MCF 10A (cell line): ENCODE measurements around the gene WFDC1. TPM values are rescaled to one million over a fixed set of nuclear protein-coding genes. Genes with fewer than 3 reads are reported as not detected.
"Not testable (repeated sequence)": the region's sequence is repeated elsewhere in the genome, so short reads cannot be mapped to it uniquely, and the experiment has no call there.

Experiments used
- BruUV-seq: library from RNA; stranded (reverse); fragments of 400-500 nt; replicated peaks from 2 replicates; lab custom pipeline; 2021; lab: Mats Ljungman, UMichigan
- CTCF ChIA-PET: fragments of 300-600 bp; sonication (Branson Sonifier 250); formaldehyde crosslinking; extraction: SDS; loops from one replicate; lab custom pipeline; 2021; ENCODE audit warnings: antibody characterized with exemption, inconsistent platforms; lab: Yijun Ruan, JAX
- POLR2A ChIA-PET: fragments of 300-600, 350-650 bp; sonication (Branson Sonifier 250); formaldehyde crosslinking; extraction: SDS; loops from one replicate; lab custom pipeline; 2020; ENCODE audit warnings: antibody characterized with exemption, inconsistent platforms; lab: Yijun Ruan, JAX
- DNase-seq: peaks from one replicate; pipeline ENCODE4 v3.0.0-alpha.2; 2018; ENCODE audit not compliant: unreplicated experiment
- H3K27ac Mint-ChIP-seq: one replicate; pipeline ENCODE4 v1.8.0; 2022; ENCODE audit warnings: mild to moderate bottlenecking, low read depth, mixed read lengths; ENCODE audit not compliant: unreplicated experiment
- H3K27me3 Mint-ChIP-seq: one replicate; pipeline ENCODE4 v1.8.0; 2022; ENCODE audit warnings: mixed read lengths; ENCODE audit not compliant: insufficient read depth, unreplicated experiment
- H3K36me3 Mint-ChIP-seq: one replicate; pipeline ENCODE4 v1.8.0; 2022; ENCODE audit warnings: mild to moderate bottlenecking, moderate library complexity, mixed read lengths; ENCODE audit not compliant: insufficient read depth, unreplicated experiment
- H3K4me1 Mint-ChIP-seq: one replicate; pipeline ENCODE4 v1.8.0; 2022; ENCODE audit warnings: mixed read lengths; ENCODE audit not compliant: insufficient read depth, unreplicated experiment
- H3K4me3 Mint-ChIP-seq: one replicate; pipeline ENCODE4 v1.8.0; 2022; ENCODE audit warnings: mild to moderate bottlenecking, moderate library complexity, mixed read lengths; ENCODE audit not compliant: unreplicated experiment
- H3K9me3 Mint-ChIP-seq: one replicate; pipeline ENCODE4 v1.8.0; 2022; ENCODE audit warnings: mixed read lengths; ENCODE audit not compliant: unreplicated experiment
- CTCF ChIP-seq: fragments of 200-600 bp; IDR thresholded peaks from one replicate; pipeline ENCODE4 v1.8.0; 2022; ENCODE audit warnings: antibody characterized with exemption, mild to moderate bottlenecking; ENCODE audit not compliant: unreplicated experiment
- intact Hi-C: fragments of 100-400 bp; cut with micrococcal nuclease; formaldehyde crosslinking; loops from 2 replicates; pipeline ENCODE4 v1.14.1; 2022
- total RNA-seq: library from RNA; stranded (reverse); gene quantifications from 2 replicates; pipeline ENCODE4 v1.2.3, GENCODE V29; 2022

WFDC1 gene
- total RNA-seq, 1 experiment from 2014 or later, result not detected

DNA sequence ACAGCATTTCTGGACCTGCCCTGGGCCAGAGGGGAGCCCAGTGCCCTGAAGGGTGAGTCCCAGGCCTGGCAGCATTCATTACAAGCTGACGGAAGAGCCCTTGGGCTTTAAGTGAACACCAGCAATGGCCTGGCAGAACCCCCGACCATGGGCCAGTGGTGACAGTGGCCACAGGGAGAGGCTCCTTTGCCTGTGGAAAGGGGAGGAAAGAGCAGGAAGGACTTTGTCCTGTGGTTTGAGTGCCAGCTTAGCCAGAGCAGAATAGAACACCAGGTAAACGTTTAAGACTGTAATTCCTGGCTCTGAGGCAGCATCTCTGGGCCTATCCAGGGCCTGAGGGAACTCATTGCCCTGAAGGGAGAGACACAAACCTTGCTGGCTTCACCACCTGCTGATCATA lies 39.4 kb downstream of the WFDC1 start:
- TF ChIP-seq CTCF, result no peak
- CTCF ChIA-PET, result no interaction called here
- no peak for DNase-seq
- POLR2A ChIA-PET, result no interaction called here
- no peak overlapping the region for H3K4me3 Mint-ChIP-seq
- no peaks in the 10 kb centered on the region for H3K36me3 Mint-ChIP-seq
- no TSS peak for BruUV-seq
- no peaks in the 10 kb centered on the region for H3K4me1 Mint-ChIP-seq
- no peak overlapping the region for H3K27ac Mint-ChIP-seq
- intact Hi-C loops, result no loop called here
- peaks cover 7% of the 10 kb centered on the region for H3K9me3 Mint-ChIP-seq
- no peaks in the 10 kb centered on the region for H3K27me3 Mint-ChIP-seq

DNA sequence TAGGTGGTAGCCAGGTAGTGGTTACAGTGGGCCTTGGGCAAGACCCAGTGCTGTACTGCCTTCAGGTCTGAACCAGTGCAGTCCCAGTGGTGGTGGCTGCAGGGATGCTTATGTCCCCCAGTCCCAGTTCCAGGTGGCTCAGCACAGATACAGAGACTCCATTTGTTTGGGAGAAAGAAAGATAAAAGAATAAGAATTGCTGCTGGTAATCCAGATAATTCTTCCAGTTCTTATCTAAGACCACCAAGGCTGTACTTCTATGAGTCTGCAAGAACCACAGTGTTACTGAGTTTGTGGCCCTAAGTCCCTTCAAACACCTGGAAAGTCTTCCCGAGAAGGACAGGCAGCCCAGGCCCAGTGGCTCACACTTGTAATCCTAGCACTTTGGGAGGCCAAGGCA lies 39.8 kb downstream of the WFDC1 start:
- ChIA-PET POLR2A (no interaction called here), CTCF (no interaction called here)
- Mint-ChIP-seq H3K4me3 (no peak overlapping the region), H3K27me3 (no peaks in the 10 kb centered on the region), H3K9me3 (peaks cover 7% of the 10 kb centered on the region), H3K4me1 (no peaks in the 10 kb centered on the region), H3K36me3 (no peaks in the 10 kb centered on the region), H3K27ac (no peak overlapping the region)
- TF ChIP-seq CTCF, result no peak
- BruUV-seq, result no TSS peak
- no peak for DNase-seq
- intact Hi-C loops, result no loop called here

DNA sequence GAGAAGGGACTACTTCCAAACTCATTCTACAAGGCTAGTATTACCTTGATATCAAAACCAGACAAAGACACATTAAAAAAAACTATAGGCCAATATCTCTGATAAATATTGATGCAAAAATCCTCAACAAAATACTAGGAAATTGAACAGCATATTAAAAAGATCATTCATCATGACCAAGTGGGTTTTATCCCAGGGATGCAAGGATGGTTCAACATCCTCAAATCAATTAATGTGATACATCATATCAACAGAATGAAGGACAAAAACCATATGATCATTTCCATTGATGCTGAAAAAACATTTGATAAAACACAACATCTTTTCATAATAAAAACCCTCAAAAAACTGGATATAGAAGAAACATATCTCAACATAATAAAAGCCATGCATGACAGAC lies 42.6 kb downstream of the WFDC1 start:
- POLR2A ChIA-PET, H3K9me3 Mint-ChIP-seq, intact Hi-C loops: not testable (repeated sequence)

DNA sequence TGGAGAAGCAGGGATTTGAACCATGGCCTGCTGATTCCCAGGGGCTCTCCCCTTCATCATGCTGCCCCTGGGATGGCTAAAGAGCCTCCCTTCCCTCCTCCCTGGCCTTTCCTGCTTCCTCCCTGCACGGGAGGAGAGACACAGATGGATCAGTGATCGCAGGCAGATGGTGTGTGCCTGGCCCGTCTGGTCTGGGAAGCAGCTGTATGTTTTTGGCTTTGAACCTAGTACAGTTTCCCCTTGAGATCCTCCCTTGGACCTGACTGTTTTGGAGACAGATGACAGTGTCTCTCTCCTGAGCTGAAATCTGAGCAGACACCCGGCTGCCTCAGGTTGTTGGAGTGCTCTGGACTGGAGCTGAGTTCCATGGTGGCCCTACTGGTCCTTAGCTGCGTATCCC lies 44.6 kb downstream of the WFDC1 start:
- no TSS peak for BruUV-seq
- Mint-ChIP-seq H3K27ac (no peak overlapping the region), H3K36me3 (no peaks in the 10 kb centered on the region), H3K4me3 (no peak overlapping the region), H3K9me3 (peaks cover 7% of the 10 kb centered on the region), H3K27me3 (peaks cover 11% of the 10 kb centered on the region), H3K4me1 (no peaks in the 10 kb centered on the region)
- DNase-seq, result no peak
- ChIA-PET CTCF (interaction anchor here (0.6 to 1.1 kb wide), 2 partner anchors 19 to 282 kb away, joined by 3 read pairs; no protein-coding TSS in a partner anchor), POLR2A (interaction anchor here (1.2 kb wide), 1 partner anchor 9 kb away, joined by 3 read pairs; no protein-coding TSS in a partner anchor)
- intact Hi-C loops, result no loop called here
- no peak for TF ChIP-seq CTCF

More for the DNA sequence above, 42.6 kb downstream of the WFDC1 start:
- H3K27ac Mint-ChIP-seq, CTCF ChIA-PET, H3K4me3 Mint-ChIP-seq, BruUV-seq, H3K36me3 Mint-ChIP-seq, DNase-seq, H3K4me1 Mint-ChIP-seq: not testable (repeated sequence)
- peaks cover 11% of the 10 kb centered on the region for H3K27me3 Mint-ChIP-seq
